ENCODE data around the gene SOD1.

DNA sequence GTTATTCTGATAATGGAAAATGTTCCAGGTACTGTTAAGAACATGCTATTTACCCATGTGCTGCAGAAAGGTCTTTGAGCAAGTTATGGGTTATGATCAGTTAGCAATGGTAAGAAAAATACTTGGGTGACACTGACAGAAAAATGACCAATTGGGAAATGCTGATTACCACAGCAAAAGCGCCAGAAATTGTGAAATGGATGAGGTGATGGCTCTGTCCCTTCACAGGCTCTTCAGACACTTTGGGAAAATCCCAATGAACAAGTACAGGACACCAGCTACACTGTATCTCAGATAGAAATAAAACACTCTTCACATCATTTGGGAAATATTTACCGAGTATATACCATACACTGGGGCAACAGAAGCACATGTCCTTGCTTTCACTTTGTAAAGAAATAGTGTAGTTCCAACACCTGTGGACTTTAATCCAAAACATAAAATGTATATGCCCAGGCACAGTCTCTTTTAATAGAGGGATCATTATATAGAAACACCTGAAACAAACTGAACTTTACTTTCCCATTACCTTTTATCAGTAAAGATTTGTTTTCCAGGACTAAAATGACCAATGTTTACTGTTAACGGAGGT lies 13.9 kb downstream of the SOD1 start:
- TF ChIP-seq POLR2A (IDR thresholded peaks at IDR 0.05) = no peak
- TF ChIP-seq, protein P1, sequence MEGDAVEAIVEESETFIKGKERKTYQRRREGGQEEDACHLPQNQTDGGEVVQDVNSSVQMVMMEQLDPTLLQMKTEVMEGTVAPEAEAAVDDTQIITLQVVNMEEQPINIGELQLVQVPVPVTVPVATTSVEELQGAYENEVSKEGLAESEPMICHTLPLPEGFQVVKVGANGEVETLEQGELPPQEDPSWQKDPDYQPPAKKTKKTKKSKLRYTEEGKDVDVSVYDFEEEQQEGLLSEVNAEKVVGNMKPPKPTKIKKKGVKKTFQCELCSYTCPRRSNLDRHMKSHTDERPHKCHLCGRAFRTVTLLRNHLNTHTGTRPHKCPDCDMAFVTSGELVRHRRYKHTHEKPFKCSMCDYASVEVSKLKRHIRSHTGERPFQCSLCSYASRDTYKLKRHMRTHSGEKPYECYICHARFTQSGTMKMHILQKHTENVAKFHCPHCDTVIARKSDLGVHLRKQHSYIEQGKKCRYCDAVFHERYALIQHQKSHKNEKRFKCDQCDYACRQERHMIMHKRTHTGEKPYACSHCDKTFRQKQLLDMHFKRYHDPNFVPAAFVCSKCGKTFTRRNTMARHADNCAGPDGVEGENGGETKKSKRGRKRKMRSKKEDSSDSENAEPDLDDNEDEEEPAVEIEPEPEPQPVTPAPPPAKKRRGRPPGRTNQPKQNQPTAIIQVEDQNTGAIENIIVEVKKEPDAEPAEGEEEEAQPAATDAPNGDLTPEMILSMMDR (IDR thresholded peaks at IDR 0.05) = no peak
